ENCODE measurements around the gene MYNN. TPM values are rescaled to one million over a fixed set of nuclear protein-coding genes. Genes with fewer than 3 reads are reported as not detected.

The MYNN gene
- total RNA-seq, 2 experiments from 2014 or later = 18.7 to 20.6 TPM

GRCh38 chr3:169787791-169788190 lies 14.6 kb downstream of the MYNN start:
- peaks cover 77% of the 10 kb centered on the region for H3K36me3 Mint-ChIP-seq (ENCODE audit: low read depth)
- peaks cover 59% of the 10 kb centered on the region for H3K36me3 ChIP-seq (ENCODE audit: insufficient read depth, low read length)
- H3K27me3 Mint-ChIP-seq = no peaks in the 10 kb centered on the region
- no peak overlapping the region for H3K4me3 ChIP-seq (ENCODE audit: low read length)
- no peak overlapping the region for H3K27ac ChIP-seq (ENCODE audit: low read depth in 1 of 2, low read length in 2 of 2)
- DNase-seq = no peak
- intact Hi-C loops (cut with DNase I, micrococcal nuclease) = no loop called here
- POLR2A ChIA-PET = no interaction called here
- H3K27me3 ChIP-seq (ENCODE audit: control insufficient read depth in 1 of 2, insufficient read depth in 2 of 2, low read length in 2 of 2) = no peaks in the 10 kb centered on the region
- H3K4me1 ChIP-seq (ENCODE audit: insufficient read depth, low read length) = no peaks in the 10 kb centered on the region
- TF ChIP-seq CTCF (IDR thresholded peaks at IDR 0.05) = no peak
- ATAC-seq (ENCODE audit: poor library complexity) = no peak
- H3K9me3 Mint-ChIP-seq = no peaks in the 10 kb centered on the region
- no peak overlapping the region for H3K4me3 Mint-ChIP-seq
- CTCF ChIA-PET = no interaction called here
- no peaks in the 10 kb centered on the region for H3K4me1 Mint-ChIP-seq (ENCODE audit: low read depth)
- H3K9me3 ChIP-seq (ENCODE audit: control insufficient read depth in 1 of 2, insufficient read depth in 1 of 2, low read length in 2 of 2) = no peaks in the 10 kb centered on the region
- H3K27ac Mint-ChIP-seq = no peak overlapping the region

GRCh38 chr3:169790219-169790618 lies 17.0 kb downstream of the MYNN start:
- no peaks in the 10 kb centered on the region for H3K9me3 Mint-ChIP-seq
- ChIA-PET CTCF (no interaction called here), POLR2A (no interaction called here)
- no peak for ATAC-seq (ENCODE audit: poor library complexity)
- peaks cover 57% of the 10 kb centered on the region for H3K36me3 Mint-ChIP-seq (ENCODE audit: low read depth)
- no peak for TF ChIP-seq CTCF (IDR thresholded peaks at IDR 0.05)
- H3K36me3 ChIP-seq (ENCODE audit: insufficient read depth, low read length) = peaks cover 39% of the 10 kb centered on the region
- H3K9me3 ChIP-seq (ENCODE audit: control insufficient read depth in 1 of 2, insufficient read depth in 1 of 2, low read length in 2 of 2) = no peaks in the 10 kb centered on the region
- no peak overlapping the region for H3K4me3 ChIP-seq (ENCODE audit: low read length)
- intact Hi-C loops (cut with DNase I, micrococcal nuclease) = no loop called here
- H3K27ac Mint-ChIP-seq = no peak overlapping the region
- H3K4me1 ChIP-seq (ENCODE audit: insufficient read depth, low read length) = no peaks in the 10 kb centered on the region
- H3K4me3 Mint-ChIP-seq = no peak overlapping the region
- H3K4me1 Mint-ChIP-seq (ENCODE audit: low read depth) = no peaks in the 10 kb centered on the region
- no peak overlapping the region for H3K27ac ChIP-seq (ENCODE audit: low read depth in 1 of 2, low read length in 2 of 2)
- no peaks in the 10 kb centered on the region for H3K27me3 Mint-ChIP-seq
- no peak for DNase-seq
- H3K27me3 ChIP-seq (ENCODE audit: control insufficient read depth in 1 of 2, insufficient read depth in 2 of 2, low read length in 2 of 2) = no peaks in the 10 kb centered on the region

GRCh38 chr3:169790687-169791429 lies 17.7 kb downstream of the MYNN start:
- no peak for TF ChIP-seq CTCF (IDR thresholded peaks at IDR 0.05)
- H3K27ac ChIP-seq (ENCODE audit: low read depth in 1 of 2, low read length in 2 of 2) = no peak overlapping the region
- no peaks in the 10 kb centered on the region for H3K9me3 ChIP-seq (ENCODE audit: control insufficient read depth in 1 of 2, insufficient read depth in 1 of 2, low read length in 2 of 2)
- H3K36me3 ChIP-seq (ENCODE audit: insufficient read depth, low read length) = peaks cover 33% of the 10 kb centered on the region
- ChIA-PET POLR2A (no interaction called here), CTCF (no interaction called here)
- Mint-ChIP-seq H3K27me3 (no peaks in the 10 kb centered on the region), H3K27ac (no peak overlapping the region), H3K9me3 (no peaks in the 10 kb centered on the region), H3K4me3 (no peak overlapping the region), H3K4me1 (ENCODE audit: low read depth) (no peaks in the 10 kb centered on the region), H3K36me3 (ENCODE audit: low read depth) (peaks cover 50% of the 10 kb centered on the region)
- ATAC-seq (ENCODE audit: poor library complexity) (no peak), DNase-seq (no peak)
- no peaks in the 10 kb centered on the region for H3K27me3 ChIP-seq (ENCODE audit: control insufficient read depth in 1 of 2, insufficient read depth in 2 of 2, low read length in 2 of 2)
- intact Hi-C loops (cut with DNase I, micrococcal nuclease) = no loop called here
- H3K4me1 ChIP-seq (ENCODE audit: insufficient read depth, low read length) = no peaks in the 10 kb centered on the region
- no peak overlapping the region for H3K4me3 ChIP-seq (ENCODE audit: low read length)
